ENCODE data around the gene LMAN2L.

LMAN2L gene

GRCh38 chr2:96734880-96735583 is 4.8 kb downstream of the LMAN2L start:
- no peak for DNase-seq (ENCODE audit: low spot score)
- in situ Hi-C loops (cut with MboI; ENCODE audit: low pct_unique_long_range_greater_than_20kb, low sequenced_read_pairs, unreplicated experiment): no loop called here
- no peak for TF ChIP-seq CTCF (IDR thresholded peaks at IDR 0.05; ENCODE audit: extremely low read depth, insufficient read depth, missing control alignments)

DNA sequence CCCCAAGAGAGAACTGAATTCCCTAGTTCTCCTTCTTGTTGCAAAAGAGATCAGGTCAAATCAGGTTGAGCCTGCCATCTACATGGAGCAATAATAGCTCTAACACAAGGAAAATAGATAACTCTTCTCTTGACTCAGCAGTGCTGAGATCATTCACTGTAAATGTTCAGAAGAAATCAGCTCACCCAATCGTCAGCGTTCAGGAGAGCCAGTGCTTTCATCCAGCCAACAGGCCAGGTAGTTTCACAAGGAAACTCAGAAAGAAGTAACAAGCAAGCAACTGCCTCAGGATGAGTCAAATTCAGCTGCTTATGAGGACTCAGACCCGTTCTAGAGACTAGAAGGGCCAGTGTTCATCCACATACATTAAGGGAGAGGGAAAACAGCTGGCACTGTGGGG is 5.9 kb downstream of the LMAN2L start:
- TF ChIP-seq CTCF (IDR thresholded peaks at IDR 0.05; ENCODE audit: extremely low read depth, insufficient read depth, missing control alignments): no peak
- in situ Hi-C loops (cut with MboI; ENCODE audit: low pct_unique_long_range_greater_than_20kb, low sequenced_read_pairs, unreplicated experiment): no loop called here
- DNase-seq (ENCODE audit: low spot score): no peak

- no peak for DNase-seq (ENCODE audit: low spot score)
- TF ChIP-seq CTCF (IDR thresholded peaks at IDR 0.05; ENCODE audit: extremely low read depth, insufficient read depth, missing control alignments): no peak
- in situ Hi-C loops (cut with MboI; ENCODE audit: low pct_unique_long_range_greater_than_20kb, low sequenced_read_pairs, unreplicated experiment): no loop called here
Measured at GRCh38 chr2:96730212-96730611, 9.7 kb downstream of the LMAN2L start.

DNA sequence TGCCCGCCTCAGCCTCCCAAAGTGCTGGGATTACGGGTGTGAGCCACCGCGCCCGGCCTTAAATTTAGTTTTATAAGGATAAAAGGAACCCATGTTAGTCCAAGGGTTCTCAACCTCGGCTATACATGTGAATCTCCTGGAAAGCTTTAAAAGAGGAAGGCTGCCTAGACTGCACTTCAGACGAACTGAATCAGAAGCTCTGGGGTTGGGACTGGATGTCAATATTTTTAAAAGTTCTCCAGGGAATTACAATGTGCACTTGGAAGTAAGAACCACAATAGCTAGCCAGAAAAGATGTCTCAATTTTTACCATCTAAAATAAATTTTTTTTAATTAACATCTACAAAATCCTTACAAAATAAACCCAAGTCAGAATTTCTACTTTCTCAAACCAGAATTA is 10.1 kb downstream of the LMAN2L start:
- in situ Hi-C loops (cut with MboI; ENCODE audit: low pct_unique_long_range_greater_than_20kb, low sequenced_read_pairs, unreplicated experiment): no loop called here
- DNase-seq (ENCODE audit: low spot score): no peak
- TF ChIP-seq CTCF (IDR thresholded peaks at IDR 0.05; ENCODE audit: extremely low read depth, insufficient read depth, missing control alignments): no peak

DNA sequence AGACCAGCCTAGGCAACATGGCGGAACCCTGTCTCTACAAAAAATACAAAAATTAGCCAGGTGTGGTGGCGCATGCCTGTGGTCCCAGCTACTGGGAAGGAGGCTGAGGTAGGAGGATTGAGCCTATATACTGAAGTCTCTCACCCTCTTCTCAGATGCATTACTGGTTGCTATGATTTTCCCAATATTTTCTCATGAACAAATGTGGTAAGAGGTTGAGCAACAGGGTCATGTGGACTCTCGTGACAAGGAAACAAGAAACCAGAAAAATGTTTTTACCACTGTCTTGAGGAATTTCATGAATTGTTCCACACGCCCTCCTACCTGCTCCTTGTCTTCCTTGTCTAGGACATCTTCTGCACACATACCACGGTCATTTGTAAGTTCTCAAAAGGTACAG is 12.4 kb downstream of the LMAN2L start:
- no peak for DNase-seq (ENCODE audit: low spot score)
- in situ Hi-C loops (cut with MboI; ENCODE audit: low pct_unique_long_range_greater_than_20kb, low sequenced_read_pairs, unreplicated experiment): no loop called here
- no peak for TF ChIP-seq CTCF (IDR thresholded peaks at IDR 0.05; ENCODE audit: extremely low read depth, insufficient read depth, missing control alignments)

- TF ChIP-seq CTCF (IDR thresholded peaks at IDR 0.05; ENCODE audit: extremely low read depth, insufficient read depth, missing control alignments): no peak
- in situ Hi-C loops (cut with MboI; ENCODE audit: low pct_unique_long_range_greater_than_20kb, low sequenced_read_pairs, unreplicated experiment): no loop called here
- no peak for DNase-seq (ENCODE audit: low spot score)
Measured at GRCh38 chr2:96726131-96726530, 13.7 kb downstream of the LMAN2L start.

Measured in GM13977 (cell line).